Measurements from ENCODE around the gene EIF4G1.
"Not testable (repeated sequence)": the region's sequence is repeated elsewhere in the genome, so short reads cannot be mapped to it uniquely, and the experiment has no call there.

Gene EIF4G1

GRCh38 chr3:184333190-184333589, 18.8 kb downstream of the EIF4G1 start:
- DNase-seq (ENCODE audit: low read depth in 2 of 3, low spot score in 2 of 3), result no peak

- no peak for DNase-seq (ENCODE audit: low read depth in 2 of 3, low spot score in 2 of 3)
Measured at GRCh38 chr3:184333700-184334099, 19.3 kb downstream of the EIF4G1 start.

GRCh38 chr3:184334470-184335158, 20.2 kb downstream of the EIF4G1 start:
- DNase-seq (ENCODE audit: low read depth in 2 of 3, low spot score in 2 of 3), result no peak

GRCh38 chr3:184335291-184335660, 20.9 kb downstream of the EIF4G1 start:
- DNase-seq (ENCODE audit: low read depth in 2 of 3, low spot score in 2 of 3), result no peak

GRCh38 chr3:184335661-184336546, 21.5 kb downstream of the EIF4G1 start:
- DNase-seq (ENCODE audit: low read depth in 2 of 3, low spot score in 2 of 3), result peak; percentile 75 to 91 (median 87)

- DNase-seq (ENCODE audit: low read depth in 2 of 3, low spot score in 2 of 3), result no peak
Measured at GRCh38 chr3:184336547-184337398, 22.4 kb downstream of the EIF4G1 start.

GRCh38 chr3:184337399-184337714, 23.0 kb downstream of the EIF4G1 start, which contains the start of gene FAM131A:
TSS of gene FAM131A (plus strand) at chr3:184337600. CDS start at chr3:184337631, 31 bp downstream.
- no peak for DNase-seq (ENCODE audit: low read depth in 2 of 3, low spot score in 2 of 3)

- DNase-seq (ENCODE audit: low read depth in 2 of 3, low spot score in 2 of 3), result no peak
Measured at GRCh38 chr3:184337981-184338380, 23.6 kb downstream of the EIF4G1 start.

- DNase-seq (ENCODE audit: low read depth in 2 of 3, low spot score in 2 of 3), result no peak
Measured at GRCh38 chr3:184338511-184338945, 24.1 kb downstream of the EIF4G1 start.

- no peak for DNase-seq (ENCODE audit: low read depth in 2 of 3, low spot score in 2 of 3)
Measured at GRCh38 chr3:184339001-184339400, 24.6 kb downstream of the EIF4G1 start.

GRCh38 chr3:184339451-184340135, 25.2 kb downstream of the EIF4G1 start:
- not testable (repeated sequence) for DNase-seq (ENCODE audit: low read depth in 2 of 3, low spot score in 2 of 3)

- DNase-seq (ENCODE audit: low read depth in 2 of 3, low spot score in 2 of 3), result no peak
Measured at GRCh38 chr3:184341925-184342324, 27.5 kb downstream of the EIF4G1 start.

GRCh38 chr3:184343200-184343876, 28.9 kb downstream of the EIF4G1 start:
- DNase-seq (ENCODE audit: low read depth in 2 of 3, low spot score in 2 of 3), result no peak

GRCh38 chr3:184344579-184345316, 30.3 kb downstream of the EIF4G1 start:
- DNase-seq (ENCODE audit: low read depth in 2 of 3, low spot score in 2 of 3), result no peak

- no peak for DNase-seq (ENCODE audit: low read depth in 2 of 3, low spot score in 2 of 3)
Measured at GRCh38 chr3:184345317-184346144, 31.1 kb downstream of the EIF4G1 start.

GRCh38 chr3:184346480-184347190, 32.2 kb downstream of the EIF4G1 start:
- DNase-seq (ENCODE audit: low read depth in 2 of 3, low spot score in 2 of 3), result no peak

- no peak for DNase-seq (ENCODE audit: low read depth in 2 of 3, low spot score in 2 of 3)
Measured at GRCh38 chr3:184347321-184348056, 33.1 kb downstream of the EIF4G1 start.

- DNase-seq (ENCODE audit: low read depth in 2 of 3, low spot score in 2 of 3), result no peak
Measured at GRCh38 chr3:184348057-184348382, 33.6 kb downstream of the EIF4G1 start.

Measured in activated CD8-positive, alpha-beta memory T cell treated with anti-CD3 and anti-CD28 coated beads for 48 hours (primary cell).